Hepatocyte (in vitro differentiated cells): Measurements from ENCODE around the gene PDIA6.

ENCODE experiments used
- EZH2phosphoT487 ChIP-seq: fragments of 200-600 bp; sonication (generic); IDR thresholded peaks from one replicate; pipeline ENCODE4 v1.6.1; 2018; ENCODE audit warnings: antibody characterized with exemption, mild to moderate bottlenecking, low read depth, moderate library complexity; ENCODE audit not compliant: unreplicated experiment, severe bottlenecking
- TF ChIP-seq, protein P1 (sequence below): fragments of 200-600 bp; sonication (generic); IDR thresholded peaks from 2 replicates; pipeline ENCODE4 v1.5.1; 2016; ENCODE audit warnings: antibody characterized with exemption, mild to moderate bottlenecking; ENCODE audit not compliant: poor library complexity

DNA sequence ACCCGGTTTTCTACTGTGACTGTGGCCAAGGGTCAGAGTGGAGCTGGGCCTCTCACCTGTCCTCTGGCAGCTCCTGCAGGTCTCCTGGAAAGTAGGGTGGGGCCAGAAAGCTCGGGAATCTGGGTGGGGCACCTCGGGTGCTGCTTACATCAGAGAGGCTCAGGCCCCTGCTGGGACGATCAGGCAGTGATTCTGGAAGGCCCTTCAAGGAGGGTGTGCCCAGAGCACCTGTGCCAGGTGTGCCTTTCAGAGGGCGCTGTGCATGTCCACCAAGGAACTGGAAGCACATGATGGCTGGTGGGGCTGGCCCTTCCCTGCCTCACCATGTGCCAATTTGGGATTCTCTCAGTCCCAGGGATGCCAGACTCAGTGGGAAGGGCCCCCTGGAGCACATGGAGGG, 47.1 kb downstream of the PDIA6 start:
- TF ChIP-seq, protein P1, sequence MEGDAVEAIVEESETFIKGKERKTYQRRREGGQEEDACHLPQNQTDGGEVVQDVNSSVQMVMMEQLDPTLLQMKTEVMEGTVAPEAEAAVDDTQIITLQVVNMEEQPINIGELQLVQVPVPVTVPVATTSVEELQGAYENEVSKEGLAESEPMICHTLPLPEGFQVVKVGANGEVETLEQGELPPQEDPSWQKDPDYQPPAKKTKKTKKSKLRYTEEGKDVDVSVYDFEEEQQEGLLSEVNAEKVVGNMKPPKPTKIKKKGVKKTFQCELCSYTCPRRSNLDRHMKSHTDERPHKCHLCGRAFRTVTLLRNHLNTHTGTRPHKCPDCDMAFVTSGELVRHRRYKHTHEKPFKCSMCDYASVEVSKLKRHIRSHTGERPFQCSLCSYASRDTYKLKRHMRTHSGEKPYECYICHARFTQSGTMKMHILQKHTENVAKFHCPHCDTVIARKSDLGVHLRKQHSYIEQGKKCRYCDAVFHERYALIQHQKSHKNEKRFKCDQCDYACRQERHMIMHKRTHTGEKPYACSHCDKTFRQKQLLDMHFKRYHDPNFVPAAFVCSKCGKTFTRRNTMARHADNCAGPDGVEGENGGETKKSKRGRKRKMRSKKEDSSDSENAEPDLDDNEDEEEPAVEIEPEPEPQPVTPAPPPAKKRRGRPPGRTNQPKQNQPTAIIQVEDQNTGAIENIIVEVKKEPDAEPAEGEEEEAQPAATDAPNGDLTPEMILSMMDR: no peak
- no peak for TF ChIP-seq EZH2phosphoT487
